GM21825 (cell line): Measurements from ENCODE around the gene NR6A1.

ENCODE experiments used
- ATAC-seq: cut with Tn5 transposase; IDR thresholded peaks from one replicate; pipeline ENCODE4 v1.9.1; 2021; ENCODE audit warnings: mild to moderate bottlenecking, moderate library complexity; ENCODE audit not compliant: unreplicated experiment

NR6A1 gene

GRCh38 chr9:124590889-124591641 is 180.0 kb downstream of the NR6A1 start:
- no peak for ATAC-seq

DNA sequence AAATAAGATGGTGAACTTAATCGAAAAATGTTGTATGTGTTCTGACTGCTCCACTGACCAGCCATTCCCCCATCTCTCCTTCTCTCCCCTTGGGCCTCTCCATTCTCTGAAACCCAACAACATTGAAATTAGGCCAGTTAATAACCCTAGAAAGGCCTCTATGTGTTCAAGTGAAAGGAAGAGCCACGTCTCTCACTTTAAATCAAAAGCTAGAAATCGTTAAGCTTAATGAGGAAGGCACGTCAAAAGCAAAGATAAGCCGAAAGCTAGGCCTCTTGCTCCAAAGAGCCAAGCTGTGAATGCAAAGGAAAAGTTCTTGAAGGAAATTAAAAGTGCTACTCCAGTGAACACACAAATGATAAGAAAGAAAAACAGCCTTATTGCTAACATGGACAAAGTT is 186.5 kb downstream of the NR6A1 start:
- no peak for ATAC-seq

- ATAC-seq = no peak
Observed at GRCh38 chr9:124583134-124583533, 188.0 kb downstream of the NR6A1 start.

GRCh38 chr9:124580186-124580585 is 190.9 kb downstream of the NR6A1 start:
- no peak for ATAC-seq

GRCh38 chr9:124576751-124577150 is 194.4 kb downstream of the NR6A1 start:
- ATAC-seq = no peak

- ATAC-seq = no peak
Observed at GRCh38 chr9:124574534-124575375, 196.4 kb downstream of the NR6A1 start.

DNA sequence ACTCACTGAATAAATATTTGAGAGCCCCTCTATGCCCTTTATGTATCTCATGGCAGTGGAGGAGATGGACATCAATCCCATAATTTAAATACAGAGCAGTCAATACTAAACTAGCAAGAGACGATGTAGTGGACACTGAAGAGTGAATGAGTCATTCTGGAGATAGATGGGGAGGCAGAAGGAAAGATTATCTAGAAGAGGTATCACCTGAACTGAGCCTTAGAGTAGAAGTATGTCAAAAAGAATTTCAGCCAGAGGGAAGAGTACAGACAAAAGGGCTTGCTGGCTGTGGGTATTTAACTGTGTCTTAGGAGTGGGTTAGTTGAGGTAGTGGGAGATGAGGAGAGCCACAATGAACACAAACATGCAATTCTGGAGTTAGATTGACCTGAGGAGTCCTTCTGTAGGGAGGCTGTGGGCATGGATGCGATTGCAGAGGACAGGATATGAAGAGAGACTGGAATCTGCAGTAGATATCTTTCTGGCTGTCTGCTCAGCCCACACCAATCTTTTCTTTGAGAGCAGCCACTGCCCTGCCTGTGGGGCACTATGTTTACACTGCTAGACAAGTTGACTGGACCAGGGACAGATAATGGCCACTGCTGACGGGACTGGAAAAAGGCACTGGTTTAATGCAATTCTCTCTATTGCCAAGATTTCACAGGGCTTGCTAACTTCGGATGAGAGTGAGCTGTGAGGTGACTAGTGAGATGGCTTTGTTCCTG is 200.0 kb downstream of the NR6A1 start:
- no peak for ATAC-seq

GRCh38 chr9:124569942-124570341 is 201.2 kb downstream of the NR6A1 start:
- ATAC-seq = no peak

DNA sequence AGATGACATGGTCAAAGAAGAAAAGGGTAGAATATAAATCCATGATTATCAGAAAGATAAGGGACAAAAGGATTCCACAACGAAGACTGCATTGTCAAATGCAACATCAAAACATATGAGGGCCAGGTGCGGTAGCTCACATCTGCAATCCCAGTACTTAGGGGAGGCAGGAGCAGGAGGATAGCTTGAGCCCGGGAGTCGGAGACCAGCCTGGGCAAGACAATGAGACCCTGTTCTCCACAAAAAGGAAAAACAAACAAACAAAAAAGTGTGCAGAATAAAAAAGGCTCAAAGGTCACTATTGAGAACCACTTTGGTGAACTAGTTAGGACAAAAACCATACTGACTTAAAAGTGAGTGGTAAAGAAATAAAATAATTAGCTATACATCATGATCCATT is 203.7 kb downstream of the NR6A1 start:
- ATAC-seq = no peak

GRCh38 chr9:124562328-124562727 is 208.8 kb downstream of the NR6A1 start:
- no peak for ATAC-seq

- ATAC-seq = no peak
Observed at GRCh38 chr9:124559871-124560270, 211.2 kb downstream of the NR6A1 start.

- ATAC-seq = no peak
Observed at GRCh38 chr9:124558777-124559470, 212.2 kb downstream of the NR6A1 start.

- no peak for ATAC-seq
Observed at GRCh38 chr9:124557895-124558294, 213.2 kb downstream of the NR6A1 start.

- ATAC-seq = no peak
Observed at GRCh38 chr9:124555043-124555442, 216.1 kb downstream of the NR6A1 start.

DNA sequence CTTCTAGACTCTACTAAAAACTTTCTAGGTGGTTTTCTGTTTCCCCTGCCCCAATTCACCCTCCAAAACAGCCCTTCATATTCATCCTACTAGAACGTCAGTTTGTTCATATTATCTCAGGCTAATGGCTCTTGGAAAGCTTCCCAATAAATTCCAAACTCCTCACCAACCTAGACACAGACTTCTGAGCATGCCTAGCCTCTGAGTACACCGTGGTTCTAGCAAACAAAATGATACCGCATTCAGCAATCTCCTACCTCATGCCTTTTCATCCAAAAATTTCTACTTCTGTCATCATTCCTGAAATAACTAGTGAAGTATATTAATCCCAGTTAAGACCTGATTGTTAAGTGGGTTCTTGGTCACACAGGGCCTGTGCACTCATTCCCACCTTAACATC is 217.4 kb downstream of the NR6A1 start:
- ATAC-seq = no peak

DNA sequence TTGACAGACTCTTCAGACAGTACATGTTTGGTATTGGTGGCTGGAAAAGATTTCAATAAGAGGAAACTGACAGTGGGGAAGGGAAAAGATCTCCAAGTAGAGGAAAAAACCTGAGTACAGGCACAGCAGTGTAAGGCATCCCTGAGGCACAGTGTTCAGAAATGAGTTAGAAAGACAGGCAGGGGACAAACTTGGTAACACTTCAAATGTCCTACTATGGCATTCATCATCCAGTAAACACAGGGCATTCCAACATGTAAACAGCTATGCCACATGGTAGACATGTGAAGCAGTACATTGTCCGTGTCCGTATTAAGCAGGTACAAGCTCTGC is 218.9 kb downstream of the NR6A1 start:
- ATAC-seq = no peak

DNA sequence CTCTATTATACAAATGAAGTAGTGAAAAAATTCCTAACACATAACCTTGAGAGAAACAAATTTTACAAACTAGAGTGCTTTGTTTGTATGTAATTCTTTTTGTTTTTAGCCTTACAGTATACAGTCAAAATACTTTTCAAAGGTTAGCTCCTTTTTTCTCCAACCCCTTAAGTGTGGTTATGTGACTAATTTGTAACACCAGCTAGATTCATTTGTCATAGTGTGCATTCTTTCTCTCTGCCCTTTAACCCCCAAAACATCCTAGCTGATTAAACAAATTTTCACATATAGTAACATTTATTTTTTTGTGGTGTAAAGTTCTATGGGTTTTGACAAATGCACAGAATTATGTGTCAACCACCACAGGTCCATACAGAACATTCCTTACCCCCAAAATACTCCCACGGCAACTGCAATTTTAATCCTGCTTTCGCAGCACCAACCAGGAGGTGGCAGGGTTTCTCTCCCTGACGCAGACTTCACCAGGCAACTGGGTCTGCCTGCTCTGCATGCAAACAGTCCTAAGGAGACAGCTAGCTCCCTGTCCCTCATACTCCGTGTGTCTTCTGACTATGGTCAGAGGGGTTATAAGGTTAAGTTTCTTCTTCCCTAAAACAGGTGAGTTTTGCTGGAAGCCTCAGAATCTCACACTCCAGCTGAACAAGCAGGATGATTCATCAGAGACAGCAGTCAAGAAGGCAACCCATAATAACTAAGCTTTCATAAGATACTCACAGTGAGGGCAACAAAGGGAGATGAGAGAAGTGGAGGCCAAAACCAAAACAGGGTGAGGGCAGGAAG is 219.4 kb downstream of the NR6A1 start:
- no peak for ATAC-seq

DNA sequence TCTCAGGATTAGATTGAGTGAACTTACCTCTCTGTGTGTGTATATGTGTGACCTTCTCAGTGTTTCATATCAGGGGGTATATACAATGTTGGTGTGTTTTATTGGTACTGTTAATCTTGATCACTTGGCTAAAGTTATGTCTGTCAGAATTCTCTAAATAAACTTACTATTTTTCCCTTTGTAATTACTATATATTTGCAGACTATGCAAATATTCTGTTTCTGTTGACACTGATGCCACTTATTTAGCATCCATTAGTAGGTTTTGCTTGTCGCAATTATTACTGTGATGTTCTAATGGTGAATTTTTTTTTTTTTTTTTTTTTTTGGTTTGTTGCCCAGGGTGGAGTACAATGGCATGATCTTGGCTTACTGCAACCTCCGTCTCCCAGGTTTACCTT is 221.0 kb downstream of the NR6A1 start:
- no peak for ATAC-seq

DNA sequence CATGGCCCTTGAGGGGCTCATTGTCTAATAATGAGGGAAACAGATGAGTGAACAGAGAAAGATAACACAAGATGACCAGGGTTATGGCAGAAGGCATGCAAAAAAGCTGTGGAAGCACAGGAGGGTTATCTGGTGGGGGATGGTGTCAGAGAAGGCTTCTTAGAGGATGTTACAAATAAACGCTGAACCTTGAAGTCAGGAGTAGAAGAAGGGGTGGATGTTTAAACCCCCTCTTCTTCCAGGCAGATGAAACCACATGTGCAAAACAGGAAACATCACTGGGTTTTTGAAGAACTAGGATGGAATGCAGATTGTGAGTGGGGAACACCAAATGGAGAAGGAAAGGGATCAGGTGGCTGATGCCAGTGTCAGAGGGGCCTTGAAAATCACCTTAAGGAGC is 222.1 kb downstream of the NR6A1 start:
- ATAC-seq = no peak

GRCh38 chr9:124544535-124544934 is 226.6 kb downstream of the NR6A1 start:
- no peak for ATAC-seq
